ENCODE data around the gene KIF18A.

- TF ChIP-seq CTCF (IDR thresholded peaks at IDR 0.05) (no peak), POLR2A (IDR thresholded peaks at IDR 0.05; ENCODE audit: low read depth) (no peak), POLR2AphosphoS5 (IDR thresholded peaks at IDR 0.05) (no peak)
These were observed 15.2 kb upstream of the KIF18A start for GRCh38 chr11:28123151-28123581.
